ENCODE data around the gene ZNF335.
A peak's percentile ranks its signal among the peaks of the same experiment; 100 is the strongest.
"Not testable (repeated sequence)": the region's sequence is repeated elsewhere in the genome, so short reads cannot be mapped to it uniquely, and the experiment has no call there.

The ZNF335 gene

DNA sequence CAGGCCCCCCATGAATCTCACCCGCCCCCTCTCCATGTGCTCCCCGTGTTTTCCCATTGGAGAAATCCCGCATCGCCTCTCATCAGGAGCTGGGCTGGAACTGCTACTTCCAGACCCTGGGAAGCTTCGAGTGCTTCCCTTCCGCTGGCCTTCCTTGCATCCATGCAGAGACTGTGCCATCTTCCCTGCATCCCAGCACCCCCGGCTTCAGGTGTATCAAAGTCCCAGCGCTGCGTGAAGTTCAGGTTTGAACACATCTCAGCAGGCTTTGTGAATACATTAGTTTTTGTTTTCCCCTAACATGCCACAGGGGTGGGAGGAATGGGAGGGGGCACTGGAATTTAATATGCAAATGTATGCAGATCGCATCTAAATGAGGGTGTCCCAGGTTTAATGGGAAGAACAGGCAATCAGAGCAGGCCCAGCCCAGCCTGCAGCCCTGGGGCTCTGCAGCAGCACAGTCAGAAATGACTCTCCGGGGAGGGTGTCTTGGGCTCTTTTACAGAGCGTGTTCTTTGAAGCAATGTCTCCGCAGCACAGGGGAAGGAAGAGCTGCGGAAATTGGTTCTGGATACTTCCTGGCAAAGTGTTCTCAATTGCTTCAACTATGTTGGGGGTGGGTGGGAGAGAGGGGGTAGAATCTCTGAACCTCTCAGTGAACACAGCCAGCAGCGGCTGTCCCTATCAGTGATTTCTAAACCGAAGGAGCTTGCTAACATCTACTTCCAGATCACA is 28.4 kb upstream of the ZNF335 start:
- no peak for DNase-seq (ENCODE audit: low spot score)

DNA sequence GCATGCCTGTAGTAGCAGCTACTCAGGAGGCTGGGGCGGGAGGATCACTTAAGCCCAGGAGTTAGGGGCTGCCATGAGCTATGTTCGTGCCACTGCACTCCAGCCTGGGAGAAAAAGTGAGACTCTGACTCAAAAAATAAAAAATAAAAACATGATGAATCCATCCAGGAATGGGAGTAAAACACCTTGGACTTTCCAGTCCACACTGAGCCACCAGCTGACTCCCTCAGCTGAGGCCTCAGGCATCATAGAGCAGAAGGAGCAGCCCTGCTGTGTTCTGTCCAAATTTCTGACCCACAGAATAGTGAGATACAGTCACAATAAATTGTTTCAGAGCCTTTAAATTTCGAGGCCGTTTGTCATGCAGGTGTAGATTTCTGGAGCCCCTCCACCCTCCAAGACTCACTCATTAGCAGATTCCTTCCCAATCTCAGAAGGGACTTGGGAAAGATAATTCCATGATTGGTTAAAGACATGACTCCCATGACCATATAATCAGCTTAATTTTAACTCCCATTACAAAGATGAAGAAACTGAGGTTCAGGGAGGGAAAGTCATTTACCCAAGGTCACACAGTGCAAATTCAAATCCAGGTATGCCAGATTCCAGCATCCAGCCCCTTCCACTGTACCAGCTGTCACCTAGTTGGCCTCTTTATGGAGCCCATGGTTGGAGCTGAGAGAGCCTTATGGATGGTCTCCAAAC is 27.7 kb upstream of the ZNF335 start:
- no peak for DNase-seq (ENCODE audit: low spot score)

DNA sequence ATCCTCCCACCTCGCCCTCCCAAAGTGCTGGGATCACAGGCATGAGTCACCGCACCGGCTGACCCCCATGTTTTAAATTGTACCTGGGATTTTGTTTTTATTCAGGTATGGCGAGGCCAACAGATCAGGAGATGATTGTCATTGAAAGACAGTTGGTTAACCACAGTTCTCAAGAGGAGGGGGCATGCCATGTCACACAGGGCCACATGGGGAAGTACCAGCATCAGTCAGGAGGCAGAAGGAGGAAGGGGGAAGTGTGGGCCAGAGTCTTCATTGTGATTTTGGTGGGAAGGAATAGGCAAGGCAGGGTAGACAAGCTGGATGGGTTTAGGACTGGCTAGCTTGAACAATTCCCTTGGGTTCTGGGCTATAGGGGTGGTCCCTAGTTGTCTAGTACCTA is 26.8 kb upstream of the ZNF335 start:
- no peak for DNase-seq (ENCODE audit: low spot score)

DNA sequence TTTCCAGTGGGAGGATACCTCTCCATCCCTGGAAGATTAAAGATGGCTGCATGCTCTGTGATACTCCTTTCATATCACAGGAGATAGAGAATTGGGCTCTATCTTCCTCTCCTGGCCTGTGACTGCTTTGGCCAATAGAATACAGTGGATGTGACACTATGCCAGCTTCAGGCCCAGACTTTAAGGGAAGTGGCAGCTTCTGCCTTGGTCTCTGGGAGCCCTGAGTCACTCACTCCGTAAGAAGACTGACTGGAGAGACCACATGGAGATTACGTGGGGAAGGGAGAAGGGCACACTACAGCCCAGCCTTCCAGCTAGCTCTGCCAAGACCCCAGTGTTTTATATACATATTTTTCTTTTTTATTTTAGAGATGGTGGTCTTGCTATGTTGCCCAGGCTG is 26.3 kb upstream of the ZNF335 start:
- DNase-seq (ENCODE audit: low spot score): no peak

DNA sequence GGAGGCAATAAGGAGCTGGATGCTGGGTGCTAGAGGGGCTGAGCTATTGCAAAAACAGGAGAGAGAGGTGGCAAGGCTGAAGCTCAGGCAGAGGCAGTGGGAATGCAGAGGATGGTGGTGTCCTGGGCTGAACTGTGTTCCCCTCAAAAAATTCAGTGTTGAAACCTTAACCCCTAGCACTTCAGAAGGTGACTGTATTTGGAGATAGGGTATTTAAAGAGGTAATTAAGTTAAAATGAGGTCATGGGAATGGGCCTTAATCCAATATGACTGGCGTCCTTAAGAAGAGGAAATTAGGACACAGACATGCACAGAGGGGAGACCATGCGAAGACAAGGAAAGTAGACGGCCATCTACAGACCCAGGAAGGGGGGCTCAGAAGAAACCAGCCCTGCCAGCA is 25.2 kb upstream of the ZNF335 start:
- peak; percentile 47 for DNase-seq (ENCODE audit: low spot score)

DNA sequence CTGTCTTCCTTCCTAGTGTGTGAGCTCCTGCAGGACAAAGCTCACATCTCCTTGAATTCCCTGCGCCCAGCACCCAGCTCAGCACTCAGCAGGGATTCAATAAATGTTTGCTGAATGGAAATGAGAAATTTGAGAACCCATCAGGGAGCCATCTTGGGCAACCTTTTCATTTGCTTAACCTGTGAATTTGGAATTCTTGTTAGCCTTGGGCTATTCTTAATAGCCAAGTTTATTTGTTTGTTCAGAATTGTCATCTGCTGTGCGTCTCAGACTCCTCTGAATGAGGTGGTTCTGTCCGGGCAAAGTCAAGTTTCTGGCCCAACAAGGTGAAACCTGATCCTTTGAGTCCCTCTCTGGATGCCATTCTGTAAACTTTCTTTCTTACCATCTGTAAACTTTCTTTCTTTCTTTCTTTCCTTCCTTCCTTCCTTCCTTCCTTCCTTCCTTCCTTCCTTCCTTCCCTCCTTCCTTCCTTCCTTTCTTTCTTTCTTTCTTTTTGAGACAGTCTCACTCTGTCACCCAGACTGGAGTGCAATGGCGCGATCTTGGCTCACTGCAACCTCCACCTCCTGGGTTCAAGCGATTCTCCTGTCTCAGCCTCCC is 23.6 kb upstream of the ZNF335 start:
- DNase-seq (ENCODE audit: low spot score): not testable (repeated sequence)

DNA sequence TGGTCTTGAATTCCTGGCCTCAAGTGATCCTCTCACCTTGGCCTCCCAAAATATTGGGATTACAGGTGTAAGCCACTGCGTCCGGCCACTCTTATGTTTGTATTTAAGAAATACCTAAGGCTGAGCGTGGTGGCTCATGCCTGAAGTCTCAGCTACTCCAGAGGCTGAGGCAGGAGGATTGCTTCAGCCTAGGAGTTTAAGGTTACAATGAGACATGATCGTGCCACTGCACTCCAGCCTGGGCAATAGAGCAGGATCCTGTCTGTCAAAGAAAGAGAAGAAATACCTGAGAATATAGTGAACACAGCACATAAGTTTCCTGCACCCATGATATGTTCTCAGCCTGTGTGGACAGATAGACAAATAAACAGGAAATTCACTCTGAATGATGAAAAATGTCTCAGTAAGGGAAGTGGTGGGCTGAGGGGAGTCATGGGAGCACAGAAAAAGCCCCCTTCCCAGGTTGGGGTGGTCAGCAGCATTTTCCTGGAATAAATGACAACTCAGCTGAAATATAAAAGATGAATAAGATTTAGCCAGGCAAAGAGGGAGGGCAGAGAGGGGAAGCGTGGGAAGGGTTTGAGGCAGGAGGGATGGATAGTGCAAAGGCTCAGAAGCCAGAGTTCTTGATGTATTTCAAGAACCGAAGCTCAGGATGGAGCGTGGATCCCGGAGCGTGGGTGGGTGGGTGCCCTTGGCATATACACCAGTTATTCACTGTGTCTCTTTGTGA is 22.9 kb upstream of the ZNF335 start:
- no peak for DNase-seq (ENCODE audit: low spot score)

DNA sequence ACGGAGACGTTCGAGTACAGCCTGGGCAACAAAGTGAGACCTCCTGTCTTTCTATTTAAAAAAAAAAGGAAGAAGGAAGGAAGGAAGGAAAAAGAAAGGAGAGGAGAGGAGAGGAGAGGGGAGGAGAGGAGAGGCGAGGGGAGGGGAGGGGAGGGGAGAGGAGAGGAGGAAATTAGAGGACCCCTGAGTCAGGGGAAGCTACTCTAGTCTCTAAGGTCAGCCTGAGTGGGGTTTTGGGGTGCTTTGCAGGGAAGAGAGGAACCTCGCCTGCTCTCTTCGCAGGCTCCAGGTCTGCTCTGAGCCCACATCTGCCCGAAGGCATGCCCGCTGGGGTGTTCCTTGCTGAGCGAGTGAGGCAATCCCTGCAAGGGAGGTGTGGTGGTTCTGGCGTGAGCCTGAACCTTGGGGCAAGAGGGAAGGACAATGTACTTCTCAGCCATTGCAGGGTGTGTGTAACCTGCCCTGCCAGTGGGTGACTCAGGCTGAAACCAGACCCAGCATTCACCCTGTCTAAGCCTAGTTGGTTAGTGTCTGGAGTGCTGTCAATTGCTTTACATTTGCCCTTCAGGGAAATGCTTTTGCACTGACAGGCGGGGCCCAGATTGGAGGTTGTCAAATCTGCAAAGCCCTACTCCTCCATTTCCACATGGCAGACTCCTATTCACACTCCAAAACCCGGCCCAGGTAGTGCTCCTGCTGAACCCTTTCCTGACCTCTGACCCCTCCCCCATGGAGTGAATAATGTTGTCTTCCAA is 21.4 kb upstream of the ZNF335 start:
- DNase-seq (ENCODE audit: low spot score): no peak

DNA sequence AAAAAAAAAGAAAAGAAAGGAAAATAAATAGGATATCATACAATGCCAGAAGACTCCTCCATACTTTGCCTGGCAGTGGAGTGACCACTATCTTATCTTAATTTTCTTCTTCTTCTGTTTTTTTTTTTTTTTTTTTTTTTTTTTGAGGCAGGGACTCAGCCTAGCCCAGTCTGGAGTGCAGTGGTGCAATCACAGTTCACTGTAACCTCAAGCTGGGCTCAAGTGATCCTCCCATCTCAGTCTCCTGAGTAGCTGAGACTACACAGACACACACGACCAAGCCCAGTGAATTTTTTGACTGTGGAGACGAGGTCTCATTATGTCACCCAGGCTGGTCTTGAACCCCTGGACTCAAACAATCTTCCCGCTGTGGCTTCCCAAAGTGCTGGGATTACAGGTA is 19.6 kb upstream of the ZNF335 start:
- DNase-seq (ENCODE audit: low spot score): no peak

DNA sequence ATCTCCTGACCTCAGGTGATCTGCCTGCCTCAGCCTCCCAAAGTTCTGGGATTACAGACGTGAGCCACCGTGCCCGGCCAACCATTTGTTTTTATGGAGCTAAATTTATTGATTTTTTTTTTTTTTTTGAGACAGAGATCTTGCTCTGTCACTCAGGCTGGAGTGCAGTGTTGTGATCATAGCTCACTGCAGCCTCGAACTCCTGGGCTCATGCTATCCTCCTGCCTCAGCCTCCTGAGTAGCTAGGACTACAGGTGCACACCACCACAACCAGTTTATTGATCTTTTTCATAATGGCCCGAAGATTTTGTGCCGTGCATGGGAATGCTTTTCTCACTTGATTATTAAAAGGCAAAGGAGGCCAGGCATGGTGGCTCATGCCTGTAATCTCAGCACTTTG is 16.8 kb upstream of the ZNF335 start:
- DNase-seq (ENCODE audit: low spot score): not testable (repeated sequence)

DNA sequence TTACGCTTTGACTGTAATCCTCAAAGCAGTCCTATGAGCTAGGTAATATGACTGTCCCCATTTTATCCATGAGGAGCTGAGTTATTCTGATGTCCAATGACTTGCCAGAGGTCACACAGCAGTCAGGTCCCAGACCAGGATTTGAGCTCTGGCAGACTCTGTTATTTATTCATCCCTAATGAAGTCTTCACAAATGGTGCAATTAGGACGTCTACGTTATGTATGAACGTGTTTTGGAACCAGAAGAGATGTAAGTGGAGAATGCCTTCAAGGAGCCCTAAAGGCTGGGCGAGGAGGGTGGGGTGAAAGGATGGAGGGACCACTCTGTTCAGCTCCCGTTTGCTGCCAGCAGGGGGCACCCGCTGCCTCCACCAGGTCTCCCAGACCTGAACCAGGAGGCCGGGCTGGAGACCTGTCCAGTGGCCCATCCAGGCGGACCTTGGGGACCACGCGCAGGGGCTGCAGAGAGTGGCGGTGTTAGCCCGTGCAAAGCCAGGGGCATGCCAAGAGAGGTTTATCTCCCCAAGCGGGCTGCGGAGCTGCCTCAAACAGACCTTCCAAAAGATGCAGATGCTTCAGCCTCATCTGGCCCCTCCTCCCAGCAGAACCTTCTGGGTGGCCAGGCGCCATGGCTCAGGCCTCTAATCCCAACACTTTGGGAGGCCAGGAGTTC is 15.2 kb upstream of the ZNF335 start:
- peak; percentile 81 for DNase-seq (ENCODE audit: low spot score)

DNA sequence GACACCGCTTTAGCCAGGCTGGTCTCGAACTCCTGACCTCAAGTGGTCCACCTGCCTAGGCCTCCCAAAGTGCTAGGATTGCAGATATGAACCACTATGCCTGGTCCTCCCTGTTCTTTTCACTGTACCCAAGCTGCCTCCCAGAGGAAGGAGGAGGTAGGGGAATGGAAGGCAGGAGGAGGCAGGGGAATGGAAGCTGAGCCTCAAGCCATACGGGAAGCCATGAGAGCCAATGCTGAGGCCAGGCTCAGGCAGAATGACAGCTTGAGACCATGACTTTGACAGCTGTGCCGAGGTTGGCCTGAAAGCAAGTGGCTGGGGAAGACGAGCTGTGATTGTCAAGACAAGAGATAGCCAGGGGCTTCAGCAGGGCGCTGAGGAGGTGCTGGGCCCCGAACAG is 13.6 kb upstream of the ZNF335 start:
- DNase-seq (ENCODE audit: low spot score): peak; percentile 47

DNA sequence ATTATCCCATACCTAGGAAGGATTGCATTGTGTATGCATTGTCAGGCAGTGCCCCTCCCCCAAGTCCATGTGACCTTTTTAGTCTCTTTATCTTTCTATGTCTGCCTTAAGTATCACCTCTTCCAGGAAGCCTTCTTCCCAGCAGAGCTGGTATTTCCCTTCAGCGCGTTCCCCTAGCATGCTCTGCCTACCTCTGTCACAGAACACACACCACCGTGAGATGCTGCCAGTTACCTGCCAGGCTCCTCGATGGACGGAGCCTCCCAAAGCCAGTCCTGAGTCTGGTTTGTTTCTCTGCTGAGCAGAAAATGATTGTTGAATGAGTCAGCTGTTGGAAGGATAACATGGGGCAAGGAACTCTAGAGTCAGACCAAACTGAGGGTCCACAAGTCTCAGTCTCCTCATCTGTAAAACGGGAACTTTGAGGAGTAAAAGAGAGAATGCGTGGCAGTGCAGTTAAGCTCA is 11.3 kb upstream of the ZNF335 start:
- no peak for DNase-seq (ENCODE audit: low spot score)

DNA sequence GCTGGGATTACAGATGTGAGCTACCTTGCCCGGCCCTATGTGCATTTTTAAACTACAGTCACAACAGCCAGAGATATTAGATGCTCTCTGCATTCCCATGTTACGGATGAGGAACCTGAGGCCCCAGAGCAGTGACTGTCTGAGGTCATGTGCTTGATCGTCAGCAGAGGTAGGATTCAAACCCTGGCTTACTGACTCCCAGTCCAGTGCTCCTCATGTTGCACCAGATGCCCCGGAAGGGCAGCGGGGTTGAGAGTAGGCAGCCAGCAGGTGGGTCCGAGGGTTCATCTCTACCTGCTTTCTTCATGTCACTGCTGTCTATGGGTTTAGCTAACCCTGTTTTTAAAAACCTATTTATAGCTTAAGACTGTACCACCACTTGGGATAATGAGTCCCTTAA is 9.3 kb upstream of the ZNF335 start:
- no peak for DNase-seq (ENCODE audit: low spot score)

DNA sequence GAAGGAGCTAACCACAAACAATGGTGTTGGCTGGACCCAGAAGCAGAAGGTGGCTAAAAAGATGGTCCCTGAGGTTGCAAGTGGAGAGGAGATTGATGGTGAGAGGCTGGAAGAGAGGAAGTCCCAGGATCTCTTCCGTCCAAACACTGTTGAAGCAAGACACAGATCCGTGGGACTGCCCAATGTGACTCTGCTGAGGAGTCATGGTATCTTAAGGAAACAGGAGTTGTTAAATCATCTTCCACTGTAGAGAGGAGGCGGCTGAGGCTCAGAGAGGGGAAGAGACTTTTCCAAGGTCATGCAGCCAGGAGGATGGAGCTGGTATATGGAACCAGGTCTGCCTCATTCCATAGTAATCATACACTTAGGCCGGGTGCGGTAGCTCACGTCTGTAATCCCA is 4.1 kb upstream of the ZNF335 start:
- DNase-seq (ENCODE audit: low spot score): no peak

DNA sequence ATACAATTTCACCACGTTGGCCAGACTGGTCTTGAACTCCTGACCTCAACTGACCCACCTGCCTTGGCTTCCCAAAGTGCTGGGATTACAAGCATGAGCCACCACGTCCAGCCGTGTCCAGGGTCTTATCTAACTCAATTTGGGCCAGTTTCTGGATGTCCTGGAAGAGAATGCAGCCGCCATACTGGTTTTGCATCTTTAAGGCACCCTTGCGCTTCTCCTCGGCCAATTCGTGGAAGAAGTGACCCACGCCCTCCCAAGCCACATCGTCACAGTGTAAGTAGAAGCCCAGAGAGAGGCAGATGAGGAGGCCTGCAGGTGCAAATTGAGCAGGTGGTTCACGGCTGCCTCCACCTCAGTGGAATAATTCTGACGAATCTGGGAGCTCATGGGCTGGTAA is 3.7 kb upstream of the ZNF335 start:
- DNase-seq (ENCODE audit: low spot score): no peak

DNA sequence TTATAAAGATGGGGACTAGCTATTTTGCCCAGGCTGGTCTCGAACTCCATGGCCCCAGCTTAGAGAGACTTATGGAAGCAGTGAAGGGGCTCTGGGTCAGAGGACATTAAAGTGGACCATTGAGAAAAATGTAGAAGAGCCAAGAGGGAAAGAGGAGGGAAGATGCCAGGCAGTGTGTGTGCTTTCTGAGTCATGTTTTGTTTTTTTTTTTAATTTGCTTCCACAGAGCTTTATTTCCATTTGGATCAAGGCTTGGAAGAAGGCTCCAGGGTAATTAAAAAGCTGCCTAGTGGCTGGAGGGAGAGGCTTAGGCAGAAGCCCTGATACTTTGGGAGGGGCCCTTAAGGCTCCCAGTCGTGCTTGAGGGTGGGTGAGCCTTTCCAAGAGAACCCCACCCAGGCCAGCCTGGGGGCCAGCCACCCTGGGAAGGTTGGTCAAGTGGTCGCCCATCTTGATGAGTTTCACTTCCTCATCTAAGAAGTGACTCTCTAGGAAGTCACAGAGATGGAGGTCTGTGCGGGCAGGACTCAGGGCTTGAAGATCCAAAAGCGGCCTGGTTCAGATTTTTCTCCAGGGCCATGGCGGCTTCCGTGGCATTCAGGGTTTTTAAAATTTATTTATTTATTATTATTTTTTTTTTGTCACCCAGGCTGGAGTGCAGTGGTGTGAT is 3.0 kb upstream of the ZNF335 start:
- no peak for DNase-seq (ENCODE audit: low spot score)

DNA sequence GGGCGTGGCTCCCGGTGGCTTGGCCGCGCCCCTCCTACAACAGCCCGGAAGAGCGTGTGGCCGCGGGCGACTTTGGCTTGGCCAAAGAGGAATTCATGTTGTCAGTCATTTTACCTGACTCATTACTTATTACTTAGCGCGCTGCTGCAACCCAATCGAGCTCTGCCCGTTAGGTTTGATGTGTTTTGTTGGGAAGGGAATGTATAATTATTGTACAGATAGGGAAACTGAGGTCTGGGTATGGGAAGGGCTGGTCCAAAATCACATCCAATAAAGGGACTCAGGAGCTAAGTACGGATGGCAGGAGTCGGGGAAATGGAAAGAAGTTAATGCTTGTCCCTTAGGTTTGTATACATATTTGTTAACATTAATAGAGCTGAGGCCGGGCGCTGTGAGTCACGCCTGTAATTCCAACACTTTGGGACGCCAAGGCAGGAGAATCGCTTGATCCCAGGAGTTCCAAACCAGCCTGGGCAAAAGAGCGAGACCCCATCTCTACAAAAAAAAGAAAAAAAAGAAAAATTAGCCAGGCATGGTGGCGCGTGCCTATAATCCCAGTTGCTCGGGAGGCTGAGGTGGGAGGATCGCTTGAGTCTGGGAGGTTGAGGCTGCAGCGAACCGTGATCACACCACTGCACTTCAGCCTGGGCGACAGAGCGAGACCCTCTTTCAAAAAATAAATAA is 639 bp upstream of the ZNF335 start:
- no peak for DNase-seq (ENCODE audit: low spot score)

DNA sequence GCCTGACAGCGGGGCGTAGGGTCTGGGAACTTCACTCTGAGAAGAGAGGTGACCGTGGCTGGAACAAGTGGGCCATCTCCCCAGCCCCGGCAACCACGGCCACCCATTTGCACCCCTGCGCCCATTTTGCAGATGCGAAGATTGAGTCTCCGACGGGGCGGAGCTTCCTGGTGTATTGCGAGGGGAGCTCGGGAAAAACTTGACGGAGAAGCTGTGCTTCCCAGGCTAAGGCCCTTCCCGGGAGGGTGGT is 653 bp downstream of the ZNF335 start:
- DNase-seq (ENCODE audit: low spot score): no peak
